Measurements from ENCODE around the gene TRABD2B.

Gene TRABD2B

GRCh38 chr1:47712596-47713299 is 284.4 kb downstream of the TRABD2B start:
- in situ Hi-C loops (cut with HindIII; ENCODE audit: low sequenced_read_pairs): loop anchor here (25.0 kb wide), 1 partner anchor 275 kb away; the partner anchor contains the start of gene FOXD2

- in situ Hi-C loops (cut with HindIII; ENCODE audit: low sequenced_read_pairs): loop anchor here (25.0 kb wide), 1 partner anchor 275 kb away; the partner anchor contains the start of gene FOXD2
These were observed 285.2 kb downstream of the TRABD2B start for GRCh38 chr1:47711848-47712492.

- in situ Hi-C loops (cut with HindIII; ENCODE audit: low sequenced_read_pairs): loop anchor here (25.0 kb wide), 1 partner anchor 274 kb away; the partner anchor contains the start of gene FOXD2
These were observed 285.9 kb downstream of the TRABD2B start for GRCh38 chr1:47711184-47711847.
